SK-N-SH (cell line): ENCODE data around the gene LGR5. TPM values are rescaled to one million over a fixed set of nuclear protein-coding genes. Genes with fewer than 3 reads are reported as not detected.

Experiments
- CHD2 ChIP-seq: fragments of 150-350 bp; IDR thresholded peaks from 2 replicates; pipeline ENCODE4 v1.6.1; 2018; ENCODE audit warnings: low read length; ENCODE audit not compliant: partially characterized antibody
- ELF1 ChIP-seq: IDR thresholded peaks from 2 replicates; pipeline ENCODE4 v1.4.0; 2012
- EP300 ChIP-seq, 2 experiments: IDR thresholded peaks; 2 replicates each; pipeline versions ENCODE4 v1.4.0 to v1.6.1; 2012; ENCODE audit warnings: borderline replicate concordance in 1 of 2, low read depth in 1 of 2, low read length in 1 of 2
- EZH2phosphoT487 ChIP-seq: fragments of 200-600 bp; sonication (generic); IDR thresholded peaks from 2 replicates; pipeline ENCODE4 v1.6.1; 2017; ENCODE audit warnings: low read depth, mixed run types, mild to moderate bottlenecking, antibody characterized with exemption, moderate library complexity, borderline replicate concordance
- FOSL2 ChIP-seq: IDR thresholded peaks from 2 replicates; pipeline ENCODE4 v1.4.0; 2012; ENCODE audit warnings: low read depth, mild to moderate bottlenecking, moderate library complexity, borderline replicate concordance
- FOXJ3 ChIP-seq: sonication (generic); formaldehyde crosslinking; IDR thresholded peaks from 2 replicates; pipeline ENCODE4 v1.5.1; 2020; ENCODE audit warnings: mild to moderate bottlenecking, missing genetic modification reagents
- FOXM1 ChIP-seq: IDR thresholded peaks from 2 replicates; pipeline ENCODE4 v1.4.0; 2012; ENCODE audit warnings: low read depth, mild to moderate bottlenecking
- GABPA ChIP-seq: IDR thresholded peaks from 2 replicates; pipeline ENCODE4 v1.4.0; 2012; ENCODE audit warnings: low read depth, mild to moderate bottlenecking
- JUND ChIP-seq: IDR thresholded peaks from 2 replicates; pipeline ENCODE4 v1.4.0; 2012
- MEF2A ChIP-seq: IDR thresholded peaks from 2 replicates; pipeline ENCODE4 v1.4.0; 2012; ENCODE audit warnings: low read depth, borderline replicate concordance
- MXI1 ChIP-seq: IDR thresholded peaks from 2 replicates; pipeline ENCODE4 v1.6.1; 2012; ENCODE audit warnings: mild to moderate bottlenecking, low read depth, low read length, improper control_type of control experiment
- NFIC ChIP-seq: IDR thresholded peaks from 2 replicates; pipeline ENCODE4 v1.4.0; 2012; ENCODE audit warnings: borderline replicate concordance
- NRF1 ChIP-seq: IDR thresholded peaks from 2 replicates; pipeline ENCODE4 v1.6.1; 2012; ENCODE audit warnings: low read depth, mild to moderate bottlenecking, low read length
- PBX3 ChIP-seq: IDR thresholded peaks from 2 replicates; pipeline ENCODE4; 2012
- RCOR1 ChIP-seq: fragments of 150-350 bp; IDR thresholded peaks from 2 replicates; pipeline ENCODE4 v1.6.1; 2017; ENCODE audit warnings: antibody characterized with exemption, low read length
- SIN3A ChIP-seq: IDR thresholded peaks from 2 replicates; pipeline ENCODE4 v1.6.1; 2012; ENCODE audit warnings: low read depth, mild to moderate bottlenecking, low read length, moderate library complexity, borderline replicate concordance
- TAF1 ChIP-seq: IDR thresholded peaks from 2 replicates; pipeline ENCODE4 v1.6.1; 2012; ENCODE audit warnings: low read depth, mild to moderate bottlenecking, low read length, moderate library complexity, borderline replicate concordance
- ZBTB33 ChIP-seq: IDR thresholded peaks from 2 replicates; pipeline ENCODE4 v1.4.0; 2012; ENCODE audit warnings: low read depth, borderline replicate concordance
- polyA plus RNA-seq, 3 experiments: library from polyadenylated mRNA; depleted of rRNA; stranded (reverse); fragments of >200 nt; gene quantifications; 2 replicates each; pipeline ENCODE4 v1.2.3, GENCODE V29; 2012
- TF ChIP-seq, protein P1 (sequence below): fragments of 150-350 bp; IDR thresholded peaks from 2 replicates; pipeline ENCODE4 v1.6.1; 2016; ENCODE audit warnings: mild to moderate bottlenecking, low read depth, low read length
- TF ChIP-seq, protein P2 (sequence below): fragments of 200-600 bp; sonication (generic); IDR thresholded peaks from 2 replicates; pipeline ENCODE4 v1.6.1; 2017; ENCODE audit warnings: antibody characterized with exemption, mild to moderate bottlenecking, moderate library complexity
- TF ChIP-seq, protein P3 (sequence below): IDR thresholded peaks from 2 replicates; pipeline ENCODE4 v1.4.0; 2012; ENCODE audit warnings: low read depth, borderline replicate concordance
- TF ChIP-seq, protein P4 (sequence below): fragments of 150-350 bp; IDR thresholded peaks from 2 replicates; pipeline ENCODE4 v1.6.1; 2017; ENCODE audit warnings: antibody characterized with exemption, low read length, low read depth, borderline replicate concordance

Gene LGR5
- polyA plus RNA-seq, 1 of the 3 experiments (the other 2 are of a cell fraction), result 1.4 TPM

DNA sequence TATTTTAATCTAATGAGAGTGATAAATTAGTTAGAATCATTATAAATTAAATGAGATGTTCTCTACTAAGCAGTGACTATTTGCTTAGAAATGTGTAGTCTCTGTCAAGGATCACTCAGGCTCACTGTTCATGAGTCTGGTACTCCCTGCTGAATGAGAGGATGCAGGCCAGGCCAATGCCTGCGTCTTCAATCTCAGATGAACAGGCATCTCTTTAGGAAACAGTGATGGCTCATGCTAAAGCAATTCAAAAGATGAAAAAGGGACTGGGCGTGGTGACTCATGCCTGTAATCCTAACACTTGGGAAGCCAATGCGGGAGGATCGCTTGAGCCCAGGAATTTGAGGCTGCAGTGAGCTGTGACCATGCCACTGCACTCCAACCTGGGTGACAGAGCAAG, 117.3 kb downstream of the LGR5 start (continued):
- TF ChIP-seq, protein P1, sequence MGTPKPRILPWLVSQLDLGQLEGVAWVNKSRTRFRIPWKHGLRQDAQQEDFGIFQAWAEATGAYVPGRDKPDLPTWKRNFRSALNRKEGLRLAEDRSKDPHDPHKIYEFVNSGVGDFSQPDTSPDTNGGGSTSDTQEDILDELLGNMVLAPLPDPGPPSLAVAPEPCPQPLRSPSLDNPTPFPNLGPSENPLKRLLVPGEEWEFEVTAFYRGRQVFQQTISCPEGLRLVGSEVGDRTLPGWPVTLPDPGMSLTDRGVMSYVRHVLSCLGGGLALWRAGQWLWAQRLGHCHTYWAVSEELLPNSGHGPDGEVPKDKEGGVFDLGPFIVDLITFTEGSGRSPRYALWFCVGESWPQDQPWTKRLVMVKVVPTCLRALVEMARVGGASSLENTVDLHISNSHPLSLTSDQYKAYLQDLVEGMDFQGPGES, result no peak
- TF ChIP-seq MEF2A (no peak), TAF1 (no peak), NFIC (peak; percentile 48; the same call in 1 of the 2 replicates), FOSL2 (peak; percentile 96), ZBTB33 (no peak), ELF1 (no peak), NRF1 (no peak), EZH2phosphoT487 (no peak), GABPA (no peak), SIN3A (no peak), CHD2 (no peak), RCOR1 (no peak), PBX3 (peak; percentile 75), FOXM1 (no peak), JUND (peak; percentile 96), FOXJ3 (CRISPR knock-in tag) (no peak), EP300 (IDR thresholded peaks at IDR 0.05; ENCODE audit: borderline replicate concordance in 1 of 2, low read depth in 1 of 2, low read length in 1 of 2) (peak; percentile 12 to 69; a peak in 2 of 4 replicates), MXI1 (no peak)
- TF ChIP-seq, protein P2, sequence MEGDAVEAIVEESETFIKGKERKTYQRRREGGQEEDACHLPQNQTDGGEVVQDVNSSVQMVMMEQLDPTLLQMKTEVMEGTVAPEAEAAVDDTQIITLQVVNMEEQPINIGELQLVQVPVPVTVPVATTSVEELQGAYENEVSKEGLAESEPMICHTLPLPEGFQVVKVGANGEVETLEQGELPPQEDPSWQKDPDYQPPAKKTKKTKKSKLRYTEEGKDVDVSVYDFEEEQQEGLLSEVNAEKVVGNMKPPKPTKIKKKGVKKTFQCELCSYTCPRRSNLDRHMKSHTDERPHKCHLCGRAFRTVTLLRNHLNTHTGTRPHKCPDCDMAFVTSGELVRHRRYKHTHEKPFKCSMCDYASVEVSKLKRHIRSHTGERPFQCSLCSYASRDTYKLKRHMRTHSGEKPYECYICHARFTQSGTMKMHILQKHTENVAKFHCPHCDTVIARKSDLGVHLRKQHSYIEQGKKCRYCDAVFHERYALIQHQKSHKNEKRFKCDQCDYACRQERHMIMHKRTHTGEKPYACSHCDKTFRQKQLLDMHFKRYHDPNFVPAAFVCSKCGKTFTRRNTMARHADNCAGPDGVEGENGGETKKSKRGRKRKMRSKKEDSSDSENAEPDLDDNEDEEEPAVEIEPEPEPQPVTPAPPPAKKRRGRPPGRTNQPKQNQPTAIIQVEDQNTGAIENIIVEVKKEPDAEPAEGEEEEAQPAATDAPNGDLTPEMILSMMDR, result no peak
- TF ChIP-seq, protein P3, sequence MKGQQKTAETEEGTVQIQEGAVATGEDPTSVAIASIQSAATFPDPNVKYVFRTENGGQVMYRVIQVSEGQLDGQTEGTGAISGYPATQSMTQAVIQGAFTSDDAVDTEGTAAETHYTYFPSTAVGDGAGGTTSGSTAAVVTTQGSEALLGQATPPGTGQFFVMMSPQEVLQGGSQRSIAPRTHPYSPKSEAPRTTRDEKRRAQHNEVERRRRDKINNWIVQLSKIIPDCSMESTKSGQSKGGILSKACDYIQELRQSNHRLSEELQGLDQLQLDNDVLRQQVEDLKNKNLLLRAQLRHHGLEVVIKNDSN, result 0 out of 2 replicates have a peak, but pooled peaks have one; percentile 7
- TF ChIP-seq, protein P4, sequence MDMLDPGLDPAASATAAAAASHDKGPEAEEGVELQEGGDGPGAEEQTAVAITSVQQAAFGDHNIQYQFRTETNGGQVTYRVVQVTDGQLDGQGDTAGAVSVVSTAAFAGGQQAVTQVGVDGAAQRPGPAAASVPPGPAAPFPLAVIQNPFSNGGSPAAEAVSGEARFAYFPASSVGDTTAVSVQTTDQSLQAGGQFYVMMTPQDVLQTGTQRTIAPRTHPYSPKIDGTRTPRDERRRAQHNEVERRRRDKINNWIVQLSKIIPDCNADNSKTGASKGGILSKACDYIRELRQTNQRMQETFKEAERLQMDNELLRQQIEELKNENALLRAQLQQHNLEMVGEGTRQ, result no peak
